ENCODE measurements around the gene UTP18.
"Not testable (repeated sequence)": the region's sequence is repeated elsewhere in the genome, so short reads cannot be mapped to it uniquely, and the experiment has no call there.

The UTP18 gene

DNA sequence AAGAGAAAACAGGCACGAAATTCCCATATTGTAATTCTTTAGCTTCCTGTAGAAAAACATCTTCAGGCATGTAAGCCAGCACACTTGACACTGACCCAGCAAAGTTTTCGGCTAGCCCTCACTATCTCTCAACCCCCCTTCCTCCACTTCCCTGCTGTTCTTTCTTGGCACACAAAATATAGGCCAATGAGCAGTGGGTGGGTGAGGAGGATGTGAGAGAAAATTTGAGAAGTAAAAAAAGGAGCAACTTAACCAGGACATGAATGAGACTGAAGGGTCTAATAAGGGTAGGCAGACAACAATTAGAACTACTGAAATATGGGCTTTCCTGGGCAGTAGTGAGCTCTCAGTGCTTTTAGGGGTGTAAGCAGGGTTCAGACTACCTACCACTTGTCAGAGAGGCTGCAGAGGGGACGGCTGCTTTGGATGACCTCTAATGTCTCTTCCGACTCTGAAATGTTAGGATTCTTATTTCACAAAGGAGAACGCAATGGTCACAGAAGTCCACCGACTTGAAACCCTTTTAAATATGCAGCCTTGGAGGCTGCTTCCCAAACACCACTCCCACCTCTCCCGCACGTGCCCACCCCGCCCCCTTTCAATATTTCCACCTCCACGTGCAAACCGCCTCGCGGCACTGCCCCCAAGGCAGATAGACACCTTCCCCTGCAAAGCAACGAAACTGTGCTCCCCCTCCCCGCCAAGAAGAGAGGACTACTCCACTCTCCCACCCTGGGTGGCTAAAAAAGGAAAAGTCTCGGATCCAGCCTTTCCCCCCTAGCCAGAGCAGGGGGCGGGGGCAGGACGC is 1.4 kb upstream of the UTP18 start:
- peak; percentile 8 for DNase-seq (ENCODE audit: low spot score)

DNA sequence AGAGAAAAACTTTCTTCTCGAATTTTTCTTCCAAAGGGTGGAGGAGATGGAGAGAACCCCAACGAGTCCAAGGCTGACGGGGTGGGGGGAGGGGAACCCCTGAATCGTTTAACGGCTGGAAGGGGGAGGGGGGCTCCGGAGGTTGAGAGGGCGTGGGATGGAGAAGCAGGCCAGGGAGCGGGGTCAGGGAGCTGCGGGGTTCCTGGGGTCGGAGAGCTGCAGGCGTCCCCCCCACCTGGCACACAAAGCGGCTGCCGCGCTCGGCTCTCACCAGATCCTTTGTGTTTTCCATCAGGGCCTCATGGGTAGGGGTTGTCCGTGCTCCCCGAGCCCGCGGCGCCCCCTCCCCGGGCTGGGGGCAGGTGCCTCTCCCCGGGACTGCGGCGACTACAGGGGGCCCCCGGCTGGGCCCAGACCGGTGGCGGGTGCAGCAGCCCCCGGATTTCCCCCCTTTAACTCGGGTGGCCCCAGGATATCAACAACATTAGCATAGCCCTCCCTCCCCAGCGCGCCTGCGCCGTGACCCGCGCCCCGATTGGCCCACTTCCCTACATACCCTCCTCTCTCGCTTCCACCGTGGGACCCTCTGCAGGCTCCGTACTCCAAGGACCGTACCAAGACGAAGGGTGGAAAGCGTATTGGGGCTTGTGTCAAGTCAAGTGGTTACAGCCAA is 646 bp upstream of the UTP18 start, which contains the start of gene MBTD1:
MBTD1 (minus strand) TSS at position 486 of the 673 bp plus-strand sequence. CDS start 34,888 bp downstream, outside the sequence.
- DNase-seq (ENCODE audit: low spot score), result peak; percentile 96

DNA sequence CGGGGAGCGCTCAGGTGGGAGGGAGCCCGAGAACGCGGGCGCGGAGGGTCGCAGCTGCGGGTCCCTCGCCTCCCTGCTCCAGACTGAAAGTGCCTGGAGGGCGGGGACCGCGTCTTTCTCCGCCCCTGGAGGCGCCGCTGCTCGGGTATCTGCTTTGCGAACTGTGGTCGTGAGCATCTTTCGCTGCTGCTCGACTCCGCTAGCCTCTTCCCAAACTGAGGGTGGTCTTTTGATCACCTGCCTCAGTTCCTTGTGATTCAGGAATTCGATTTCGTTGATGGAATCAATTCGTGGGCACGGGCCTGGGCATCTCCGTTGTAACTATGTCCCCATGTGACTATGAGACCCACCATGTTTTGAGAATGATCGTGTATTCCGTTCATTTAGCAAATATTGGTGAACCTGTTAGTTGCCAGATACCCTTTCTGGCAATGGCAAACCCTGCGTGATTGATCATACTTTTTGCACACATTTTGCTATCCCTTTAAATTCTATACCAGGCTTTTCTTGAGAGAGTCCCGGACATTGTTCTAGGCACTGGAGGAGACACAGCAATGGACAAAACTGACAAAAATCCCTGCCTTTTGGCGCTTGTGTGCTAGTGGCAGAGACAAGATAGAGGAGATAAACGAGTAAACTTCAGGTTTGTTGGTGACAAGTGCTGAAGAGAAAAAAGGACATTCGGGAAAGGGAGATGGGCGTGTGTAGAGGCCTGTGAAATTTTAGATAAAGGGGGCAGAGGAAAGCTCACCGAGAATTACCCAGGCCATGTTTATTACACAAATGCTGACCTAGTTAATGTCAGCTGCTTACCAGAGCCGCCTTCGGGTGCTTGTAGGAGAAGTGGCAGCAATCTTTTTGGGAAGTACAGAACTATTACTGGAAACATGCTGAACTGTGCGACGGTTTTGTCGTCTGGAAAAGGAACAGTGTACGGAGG is 948 bp downstream of the UTP18 start:
- peak; percentile 5 for DNase-seq (ENCODE audit: low spot score)

DNA sequence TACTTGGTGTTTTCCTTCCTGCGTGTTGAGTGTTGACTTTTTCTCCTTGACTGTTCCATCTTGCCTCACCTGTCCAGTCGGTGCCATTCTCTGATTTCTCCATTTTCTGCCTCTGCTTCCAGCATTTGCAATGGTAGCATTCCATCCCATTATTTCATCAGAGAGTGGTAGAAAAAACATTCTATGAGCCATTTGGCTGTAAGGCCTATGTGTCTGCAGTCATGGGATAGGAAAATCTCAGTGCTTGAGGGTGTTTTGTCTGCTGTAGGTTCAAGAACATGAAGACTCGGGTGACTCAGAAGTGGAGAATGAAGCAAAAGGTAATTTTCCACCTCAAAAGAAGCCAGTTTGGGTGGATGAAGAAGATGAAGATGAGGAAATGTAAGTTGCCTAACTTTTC is 2.7 kb downstream of the UTP18 start:
- no peak for DNase-seq (ENCODE audit: low spot score)

DNA sequence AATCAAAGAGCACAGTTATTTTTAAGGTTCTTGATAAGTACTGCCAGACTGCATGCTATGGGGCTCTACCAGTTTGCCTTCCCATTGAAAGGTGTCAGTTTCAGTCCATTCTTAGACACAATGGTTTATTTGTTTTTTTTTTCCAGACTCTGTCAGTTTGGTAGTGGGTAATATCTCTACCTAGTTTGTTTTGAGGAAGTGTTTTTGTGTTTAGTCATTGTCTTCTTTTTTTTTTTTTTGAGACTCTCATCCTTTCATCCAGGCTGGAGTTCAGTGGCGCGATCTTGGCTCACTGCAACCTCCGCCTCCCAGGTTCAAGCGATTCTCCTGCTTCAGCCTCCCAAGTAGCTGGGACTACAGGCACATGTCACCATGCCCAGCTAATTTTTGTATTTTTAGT is 4.1 kb downstream of the UTP18 start:
- not testable (repeated sequence) for DNase-seq (ENCODE audit: low spot score)

DNA sequence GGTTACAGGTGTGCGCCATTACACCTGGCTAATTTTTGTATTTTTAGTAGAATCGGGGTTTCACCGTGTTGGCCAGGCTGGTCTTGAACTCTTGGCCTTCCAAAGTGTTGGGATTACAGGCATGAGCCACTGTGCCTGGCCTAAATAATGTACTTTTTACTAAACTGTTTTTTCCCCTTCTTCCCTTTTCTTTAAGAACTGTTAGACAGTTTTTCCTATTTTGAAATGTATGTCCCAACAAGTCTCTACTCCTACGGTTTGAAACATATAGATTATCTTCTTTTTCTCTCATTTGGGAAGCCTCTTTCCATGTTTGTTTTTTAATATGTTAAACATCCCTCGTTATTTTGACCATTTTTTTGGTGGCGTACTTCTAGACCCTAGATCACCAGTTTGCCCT is 9.6 kb downstream of the UTP18 start:
- no peak for DNase-seq (ENCODE audit: low spot score)

DNA sequence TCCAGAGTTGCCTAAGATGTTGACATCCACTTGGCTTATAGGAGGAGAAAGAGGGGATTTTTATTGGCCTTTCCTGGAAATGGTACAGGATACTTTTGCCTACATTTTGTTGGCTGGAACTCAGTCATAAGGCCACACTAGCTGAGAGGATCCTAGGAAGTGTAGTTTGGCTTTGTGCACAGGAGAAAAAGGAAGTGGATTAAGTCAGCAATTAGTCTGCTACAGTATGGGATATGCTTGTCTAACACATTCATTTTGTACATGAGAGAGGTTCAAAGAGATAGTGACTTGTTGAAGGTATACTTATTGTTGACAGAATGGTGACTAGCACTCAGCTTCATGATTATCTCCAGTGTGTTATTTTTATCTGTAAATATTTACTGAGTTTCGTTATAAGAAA is 10.3 kb downstream of the UTP18 start:
- no peak for DNase-seq (ENCODE audit: low spot score)

DNA sequence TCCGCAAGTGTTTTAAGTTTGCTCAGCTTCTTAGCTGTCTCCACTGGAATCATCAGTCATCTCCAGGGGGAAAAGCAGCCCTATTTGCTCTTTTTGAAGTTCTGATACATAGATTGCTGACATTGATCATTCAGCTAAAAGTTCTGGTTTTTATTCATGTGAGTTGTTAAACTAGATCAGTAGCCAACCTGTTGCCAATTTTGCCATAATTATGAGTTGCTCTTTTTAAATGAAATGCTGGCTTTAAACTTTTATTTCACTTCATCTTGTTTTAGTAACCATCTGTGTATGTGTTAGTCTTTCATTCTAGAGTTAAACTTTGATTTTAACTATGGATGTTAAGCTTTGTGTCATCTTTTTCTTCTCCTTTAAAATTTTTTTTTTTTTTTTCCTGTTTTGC is 12.5 kb downstream of the UTP18 start:
- DNase-seq (ENCODE audit: low spot score), result no peak

DNA sequence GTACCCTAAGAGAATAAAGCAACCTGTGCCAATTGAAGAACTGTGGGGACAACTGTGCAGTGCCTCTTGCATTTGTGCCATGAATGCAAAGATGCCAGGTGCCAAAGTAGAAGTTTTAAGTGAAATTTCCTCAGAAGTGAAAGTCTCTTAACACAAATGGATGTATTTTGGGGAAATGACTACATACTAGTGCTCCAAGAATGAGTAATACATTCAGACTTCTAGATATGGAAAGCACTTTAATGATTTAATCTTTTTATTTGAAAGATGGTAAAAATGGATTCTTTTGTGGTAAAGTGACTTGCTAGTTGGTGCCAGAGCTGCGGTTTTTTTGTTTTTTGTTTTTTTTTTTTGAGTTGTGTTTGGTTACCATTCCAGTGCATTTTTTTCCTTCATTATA is 15.0 kb downstream of the UTP18 start:
- DNase-seq (ENCODE audit: low spot score), result no peak

DNA sequence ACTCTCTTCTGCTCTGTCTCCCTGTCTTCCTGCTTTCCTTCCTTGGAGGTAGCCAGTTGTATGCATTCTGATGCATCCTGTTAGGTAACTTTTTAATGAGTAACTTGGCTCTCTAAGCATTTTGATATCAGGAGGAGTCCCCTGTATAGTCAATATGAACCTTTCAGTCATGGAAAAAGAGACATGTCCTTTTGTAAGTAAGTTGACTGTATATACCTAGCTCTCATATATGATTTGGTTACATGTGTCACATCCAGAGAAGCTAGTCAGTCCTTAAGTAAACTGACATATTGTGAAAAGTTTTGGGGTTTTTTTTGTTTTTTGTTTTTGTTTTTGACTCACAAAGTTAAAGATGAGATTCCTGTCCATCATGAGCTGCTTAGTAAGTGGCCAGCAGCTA is 18.8 kb downstream of the UTP18 start:
- no peak for DNase-seq (ENCODE audit: low spot score)

DNA sequence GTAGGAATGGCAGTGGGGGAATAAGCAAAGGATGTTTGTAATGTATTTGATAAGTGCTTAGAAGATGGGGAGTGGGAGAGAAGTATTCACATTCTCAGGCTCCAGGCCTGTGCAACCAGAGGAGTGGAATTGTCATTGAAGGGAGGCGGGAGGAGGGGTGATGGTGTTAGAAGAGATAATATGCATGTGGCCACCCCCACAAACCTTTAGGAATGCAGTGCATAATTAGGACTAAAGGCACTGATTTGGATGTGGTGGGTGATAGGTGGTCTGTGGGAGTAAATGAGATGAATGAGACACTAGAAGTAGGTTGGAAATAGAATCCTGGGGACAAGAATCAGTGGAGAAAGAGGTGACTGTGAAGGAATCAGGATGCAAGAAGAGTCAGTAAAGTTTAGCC is 27.1 kb downstream of the UTP18 start:
- DNase-seq (ENCODE audit: low spot score), result no peak

DNA sequence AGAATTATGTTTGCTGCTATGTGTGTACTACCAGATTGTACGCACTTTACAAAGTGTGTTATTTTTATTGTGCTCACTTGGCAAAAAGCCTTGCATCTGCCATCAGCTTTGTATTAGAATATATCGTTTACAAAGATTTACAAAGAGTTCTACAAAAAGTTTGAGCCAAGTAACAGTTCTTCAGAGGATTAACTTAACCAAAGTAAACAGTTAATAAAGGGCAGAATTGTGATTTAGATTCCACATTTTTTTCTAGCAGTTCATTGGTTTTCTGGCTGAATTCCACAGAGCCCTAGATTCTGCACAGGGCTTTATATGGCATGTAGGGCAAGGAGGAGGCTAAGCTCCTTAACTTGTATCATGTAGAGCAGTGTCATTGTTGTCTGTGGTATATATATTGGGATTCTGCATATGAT is 29.4 kb downstream of the UTP18 start:
- DNase-seq (ENCODE audit: low spot score), result no peak

DNA sequence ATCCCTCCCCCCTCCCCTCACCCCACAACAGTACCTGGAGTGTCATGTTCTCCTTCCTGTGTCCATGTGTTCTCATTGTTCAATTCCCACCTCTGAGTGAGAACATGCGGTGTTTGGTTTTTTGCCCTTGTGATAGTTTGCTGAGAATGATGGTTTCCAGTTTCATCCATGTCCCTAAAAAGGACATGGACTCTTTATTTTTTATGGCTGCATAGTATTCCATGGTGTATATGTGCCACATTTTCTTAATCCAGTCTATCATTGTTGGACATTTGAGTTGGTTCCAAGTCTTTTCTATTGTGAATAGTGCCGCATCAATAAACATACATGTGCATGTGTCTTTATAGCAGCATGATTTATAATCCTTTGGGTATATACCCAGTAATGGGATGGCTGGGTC is 34.0 kb downstream of the UTP18 start:
- DNase-seq (ENCODE audit: low spot score), result not testable (repeated sequence)

DNA sequence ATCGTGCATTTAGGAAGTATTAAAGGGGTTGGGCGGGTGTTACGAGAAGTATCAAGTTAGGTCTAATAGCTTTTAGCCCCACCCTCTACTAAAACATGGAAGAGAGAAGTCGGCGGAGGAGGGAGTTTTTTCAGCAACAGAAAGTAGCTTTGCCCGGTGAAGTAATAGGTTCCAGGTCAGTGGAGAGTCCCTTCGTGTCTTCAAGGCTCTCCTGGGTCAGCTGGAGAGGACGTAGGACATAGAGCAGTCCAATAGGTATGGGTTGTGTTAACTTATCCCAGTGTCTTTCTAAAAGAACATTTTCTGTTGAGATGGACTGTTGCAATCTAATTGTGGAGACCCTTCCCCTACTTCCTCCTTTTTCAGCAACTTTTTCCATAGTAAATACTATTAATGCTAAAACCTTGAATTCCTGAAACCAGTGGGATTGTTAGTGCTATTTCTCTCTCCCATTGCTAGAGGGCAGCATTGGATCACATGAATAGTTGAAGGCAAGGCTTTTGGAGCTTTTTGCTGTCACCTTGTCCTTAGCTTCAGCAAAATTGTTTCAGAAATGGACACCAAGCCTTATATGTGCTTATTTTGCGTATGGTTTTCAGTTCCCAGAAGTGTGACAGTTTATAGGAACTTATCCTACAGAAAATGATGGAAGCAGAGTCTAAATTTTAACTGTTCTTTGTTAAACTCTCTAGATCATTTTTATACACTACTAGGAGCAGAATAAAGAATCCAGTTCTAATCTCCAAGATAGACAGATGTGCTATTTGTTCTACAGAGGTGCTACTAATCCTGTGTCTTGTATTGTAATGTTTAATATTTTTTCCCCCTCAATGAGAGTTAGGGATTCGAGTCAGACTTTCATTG is 38.4 kb downstream of the UTP18 start:
- peak; percentile 44 for DNase-seq (ENCODE audit: low spot score)

DNA sequence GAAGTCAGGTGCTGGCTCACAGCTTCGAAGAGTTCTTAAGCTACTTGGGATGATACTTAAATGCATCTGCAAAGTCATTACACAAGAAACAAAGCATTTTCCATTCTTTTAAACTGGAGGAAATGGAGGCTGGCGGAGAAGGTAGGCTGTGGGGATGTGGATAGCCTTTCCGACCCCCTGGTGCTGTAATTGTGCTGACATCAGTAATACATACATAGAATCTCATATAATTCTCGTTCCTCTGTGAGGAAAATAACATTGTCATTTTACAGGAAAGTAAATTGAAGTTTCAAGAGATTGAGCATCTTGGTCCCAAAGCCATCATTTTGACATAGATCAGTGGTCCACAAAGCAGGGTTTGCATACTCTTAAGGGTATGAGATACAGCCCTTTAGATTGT is 39.5 kb downstream of the UTP18 start:
- DNase-seq (ENCODE audit: low spot score), result no peak

DNA sequence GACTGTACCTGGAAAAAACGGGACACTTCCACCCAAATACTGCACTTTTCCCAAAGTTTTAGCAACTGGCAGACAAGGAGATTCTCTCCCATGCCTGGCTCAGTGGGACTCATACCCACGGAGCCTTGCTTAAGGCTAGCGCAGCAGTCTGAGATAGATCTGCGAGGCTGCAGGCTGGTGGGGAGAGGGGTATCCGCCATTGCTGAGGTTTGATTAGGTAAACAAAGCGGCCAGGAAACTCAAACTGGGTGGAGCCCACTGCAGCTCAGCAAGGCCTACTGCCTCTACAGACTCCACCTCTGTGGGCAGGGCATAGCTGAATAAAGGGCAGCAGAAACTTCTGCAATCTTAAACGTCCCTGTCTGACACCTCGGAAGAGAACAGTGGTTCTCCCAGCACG is 44.8 kb downstream of the UTP18 start:
- DNase-seq (ENCODE audit: low spot score), result no peak

DNA sequence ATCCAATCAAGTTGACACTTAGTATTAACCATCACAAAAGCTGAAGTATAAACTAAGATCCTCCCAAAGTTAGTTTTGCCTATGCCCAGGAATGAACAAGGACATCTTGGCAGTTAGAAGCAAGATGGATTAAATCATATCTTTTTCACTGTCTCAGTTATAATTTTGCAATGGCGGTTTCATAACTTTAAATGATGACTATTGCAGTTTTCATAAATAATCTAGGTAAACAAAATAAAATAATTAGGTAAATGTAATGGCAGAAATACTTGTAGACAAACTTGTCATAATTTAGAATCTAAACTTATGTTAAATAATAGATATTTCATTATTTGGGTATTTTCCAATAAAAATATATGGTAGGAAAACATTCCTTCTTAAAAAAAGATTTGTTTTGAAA is 51.7 kb downstream of the UTP18 start:
- DNase-seq (ENCODE audit: low spot score), result not testable (repeated sequence)

DNA sequence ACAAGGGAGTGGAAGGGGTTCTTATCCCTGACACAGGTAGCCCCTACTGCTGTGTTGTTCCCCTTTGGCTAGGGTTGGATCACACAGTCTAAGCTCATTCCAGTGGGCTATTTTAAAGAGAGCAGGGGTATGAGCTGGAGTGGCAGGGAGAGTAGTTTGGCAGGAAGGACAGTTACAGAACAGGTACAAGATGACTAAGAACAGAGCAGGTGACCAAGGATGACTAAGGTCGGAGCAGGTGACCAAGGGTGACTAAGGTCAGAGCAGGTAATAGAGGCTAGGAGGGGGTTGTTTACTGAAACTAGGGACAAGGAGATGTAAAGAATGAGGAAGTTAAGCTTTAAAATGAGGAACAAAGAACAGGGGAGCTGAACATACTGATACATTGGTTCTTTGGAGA is 58.8 kb downstream of the UTP18 start:
- DNase-seq (ENCODE audit: low spot score), result no peak

DNA sequence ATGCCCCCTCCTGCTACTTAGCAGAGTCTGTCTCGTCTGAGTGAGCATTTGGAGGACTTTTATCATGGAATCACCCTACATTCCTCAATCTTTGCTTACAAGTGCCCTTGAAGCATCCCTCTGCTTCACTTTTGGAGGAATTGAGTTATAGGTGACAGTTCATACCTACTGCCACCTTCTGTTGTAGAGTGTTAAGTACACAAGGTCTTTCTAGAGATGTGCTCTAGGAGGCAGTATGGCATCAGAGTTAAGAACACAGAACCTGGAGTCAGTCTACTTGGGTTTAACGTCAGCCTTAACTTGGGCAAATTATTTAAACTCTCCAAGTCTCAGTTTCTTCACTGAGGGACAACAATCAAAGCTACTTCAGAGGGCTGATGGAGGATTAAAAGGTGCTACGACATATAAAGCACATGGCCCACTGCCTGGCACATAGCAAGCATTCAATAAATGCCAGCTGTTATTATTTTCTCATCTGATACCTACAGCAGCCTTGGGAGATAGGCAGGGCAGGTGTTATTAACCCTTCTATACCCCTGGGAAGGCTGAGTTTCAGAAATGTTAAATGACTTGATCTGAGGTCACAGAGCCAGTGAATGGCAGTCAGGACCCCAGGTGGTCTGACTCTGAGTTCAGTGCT is 62.2 kb downstream of the UTP18 start:
- DNase-seq (ENCODE audit: low spot score), result peak; percentile 68

DNA sequence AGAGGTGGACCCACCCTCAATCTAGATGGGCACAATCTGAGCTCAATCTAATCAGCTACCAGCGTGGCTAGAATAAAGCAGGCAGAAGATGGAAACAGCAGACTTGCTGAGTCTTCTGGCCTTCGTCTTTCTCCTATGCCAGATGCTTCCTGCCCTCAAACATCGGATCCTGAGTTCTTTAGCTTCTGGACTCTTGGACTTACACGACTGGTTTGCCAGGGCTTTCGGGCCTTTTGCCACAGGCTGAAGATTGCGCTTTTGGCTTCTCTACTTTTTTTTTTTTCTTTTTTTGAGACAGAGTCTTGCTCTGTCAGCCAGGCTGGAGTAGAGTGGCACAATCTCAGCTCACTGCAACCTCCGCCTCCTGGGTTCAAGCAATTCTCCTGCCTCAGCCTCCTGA is 65.1 kb downstream of the UTP18 start:
- DNase-seq (ENCODE audit: low spot score), result no peak

Measured in SW480 (cell line).